Measurements from ENCODE around the gene DDX49. TPM values are rescaled to one million over a fixed set of nuclear protein-coding genes. Genes with fewer than 3 reads are reported as not detected.

DDX49 gene, protein sequence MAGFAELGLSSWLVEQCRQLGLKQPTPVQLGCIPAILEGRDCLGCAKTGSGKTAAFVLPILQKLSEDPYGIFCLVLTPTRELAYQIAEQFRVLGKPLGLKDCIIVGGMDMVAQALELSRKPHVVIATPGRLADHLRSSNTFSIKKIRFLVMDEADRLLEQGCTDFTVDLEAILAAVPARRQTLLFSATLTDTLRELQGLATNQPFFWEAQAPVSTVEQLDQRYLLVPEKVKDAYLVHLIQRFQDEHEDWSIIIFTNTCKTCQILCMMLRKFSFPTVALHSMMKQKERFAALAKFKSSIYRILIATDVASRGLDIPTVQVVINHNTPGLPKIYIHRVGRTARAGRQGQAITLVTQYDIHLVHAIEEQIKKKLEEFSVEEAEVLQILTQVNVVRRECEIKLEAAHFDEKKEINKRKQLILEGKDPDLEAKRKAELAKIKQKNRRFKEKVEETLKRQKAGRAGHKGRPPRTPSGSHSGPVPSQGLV
- 29.4 to 49.1 TPM (median 43.7 TPM) in 5 replicates for total RNA-seq (2022; extraction: Qiagen RNA extraction; ENCODE audit: low read depth)

GRCh38 chr19:18919086-18919899 lies at the start of gene DDX49, which contains the start of gene COPE:
Gene DDX49, plus strand, starts transcription at chr19:18919715. Its CDS starts 27 bp downstream, at chr19:18919742.
Gene COPE, minus strand, starts transcription at chr19:18919387. Its CDS starts 39 bp downstream, at chr19:18919348.

DNA sequence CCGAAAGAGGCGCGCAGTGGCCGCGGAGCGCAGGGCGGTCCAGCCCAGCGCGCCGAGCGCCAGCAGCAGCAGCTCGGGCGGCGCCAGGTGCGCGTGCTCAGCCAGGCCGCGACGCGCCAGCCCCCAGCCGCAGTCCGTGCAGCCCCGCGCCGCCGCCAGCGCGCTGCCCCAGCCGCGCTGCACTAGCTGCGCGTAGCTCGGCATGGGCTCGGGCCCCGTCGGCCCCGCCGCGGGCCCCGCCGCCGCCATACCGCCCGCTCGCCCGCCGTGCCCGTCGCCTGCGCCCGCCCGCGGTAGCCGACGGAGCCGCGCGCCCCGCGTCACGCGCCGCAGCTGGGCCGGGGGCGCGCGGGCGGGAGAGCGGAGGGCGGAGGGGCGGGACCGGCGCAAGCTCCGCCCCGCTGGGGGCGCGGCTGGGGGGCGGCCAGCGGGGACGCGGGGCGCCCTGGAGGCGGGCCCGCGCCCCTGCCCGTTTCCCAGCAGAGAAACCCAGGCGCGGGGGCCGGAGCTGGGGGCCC lies 23.6 kb upstream of the DDX49 start, which contains the start of gene CERS1:
TSS of gene CERS1 (minus strand) at position 335 of the 518 bp plus-strand sequence. CDS start at position 249, 86 bp downstream.

DNA sequence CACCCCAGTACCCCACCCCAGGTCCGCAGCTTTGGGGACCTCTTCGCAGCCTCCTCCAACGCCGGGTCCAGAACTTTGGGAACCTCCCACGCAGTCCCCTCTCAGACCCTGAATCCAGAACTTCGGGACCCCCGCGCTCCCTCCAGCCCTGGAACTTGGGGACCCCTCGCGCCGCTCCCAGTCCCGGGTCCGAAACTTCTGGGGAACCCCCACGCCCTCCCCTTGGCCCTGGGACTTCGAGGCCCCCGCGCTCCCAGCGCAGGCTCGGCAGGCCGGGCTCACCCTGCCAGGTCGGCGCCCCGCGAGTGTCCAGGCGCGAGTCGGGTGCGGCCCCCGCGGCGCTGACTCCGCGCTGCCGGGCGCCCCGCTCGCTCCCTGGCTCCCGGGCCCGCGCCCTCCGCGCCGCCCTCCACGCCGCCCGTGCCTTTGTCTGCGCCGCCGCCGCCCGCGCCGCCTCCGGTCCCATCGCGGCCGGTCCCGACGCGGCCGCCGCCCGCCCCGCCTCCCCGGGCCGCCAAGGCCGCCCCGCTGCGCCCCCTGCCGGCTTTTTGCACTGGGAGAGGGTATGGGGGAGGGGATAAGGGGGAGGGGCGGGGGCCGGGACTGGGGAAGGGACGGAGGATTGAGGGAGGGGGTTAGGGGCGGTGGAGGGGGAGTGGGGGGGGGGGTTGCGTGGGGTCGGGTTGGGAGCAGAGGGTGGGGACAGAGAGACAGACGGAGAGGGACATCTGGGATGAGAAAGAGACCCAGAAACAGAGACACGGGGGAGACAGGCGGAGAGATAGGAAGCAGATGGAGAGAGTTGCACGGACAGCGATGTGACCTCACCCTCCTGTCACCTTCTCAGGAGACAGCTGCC lies 21.5 kb downstream of the DDX49 start, which contains the start of gene HOMER3:
TSS of gene HOMER3 (minus strand) at position 449 of the 859 bp plus-strand sequence. CDS start 2,235 bp downstream, outside the sequence.

Other genes starting within 250 kb of the DDX49 start
- gene CRTC1, start 236.0 kb upstream of the DDX49 start, total RNA-seq (2022; extraction: Qiagen RNA extraction; ENCODE audit: low read depth) = 3.9 to 5.7 TPM (median 4.5 TPM) in 5 replicates
- gene COMP, start 128.4 kb upstream of the DDX49 start, total RNA-seq (2022; extraction: Qiagen RNA extraction; ENCODE audit: low read depth) = 0.03 TPM in 1 of 5 replicates, not detected in the others
- gene UPF1, start 87.8 kb upstream of the DDX49 start, total RNA-seq (2022; extraction: Qiagen RNA extraction; ENCODE audit: low read depth) = 34.8 to 45.2 TPM (median 43.2 TPM) in 5 replicates
- 4.6 to 5.7 TPM (median 4.9 TPM) in 5 replicates for gene CERS1, start 23.6 kb upstream of the DDX49 start, total RNA-seq (2022; extraction: Qiagen RNA extraction; ENCODE audit: low read depth)
- gene COPE, start 328 bp upstream of the DDX49 start, total RNA-seq (2022; extraction: Qiagen RNA extraction; ENCODE audit: low read depth) = 139 to 168 TPM (median 157 TPM) in 5 replicates
- 26.2 to 33.6 TPM (median 31.9 TPM) in 5 replicates for gene HOMER3, start 21.5 kb downstream of the DDX49 start, total RNA-seq (2022; extraction: Qiagen RNA extraction; ENCODE audit: low read depth)
- 25.3 to 35.4 TPM (median 31.5 TPM) in 5 replicates for gene SUGP2, start 113.8 kb downstream of the DDX49 start, total RNA-seq (2022; extraction: Qiagen RNA extraction; ENCODE audit: low read depth)
- gene ARMC6, start 113.9 kb downstream of the DDX49 start, total RNA-seq (2022; extraction: Qiagen RNA extraction; ENCODE audit: low read depth) = 21.3 to 31.7 TPM (median 31.1 TPM) in 5 replicates
- 0.43 to 1.0 TPM (median 0.94 TPM) in 5 replicates for gene SLC25A42, start 144.3 kb downstream of the DDX49 start, total RNA-seq (2022; extraction: Qiagen RNA extraction; ENCODE audit: low read depth)
- 17.7 to 29.3 TPM (median 25.0 TPM) in 5 replicates for gene TMEM161A, start 218.8 kb downstream of the DDX49 start, total RNA-seq (2022; extraction: Qiagen RNA extraction; ENCODE audit: low read depth)